SK-N-SH (cell line): ENCODE data around the gene IL7R. TPM values are rescaled to one million over a fixed set of nuclear protein-coding genes. Genes with fewer than 3 reads are reported as not detected.

Experiments
- CTCF ChIA-PET: fragments of 300-600, 350-600 bp; formaldehyde crosslinking; extraction: SDS; loops from one replicate; lab custom pipeline; 2021; lab: Yijun Ruan, JAX
- POLR2A ChIA-PET: fragments of 350-600 bp; sonication (Branson Sonifier 250); formaldehyde crosslinking; extraction: SDS; loops from one replicate; lab custom pipeline; 2020; ENCODE audit warnings: antibody characterized with exemption, inconsistent platforms; lab: Yijun Ruan, JAX
- DNase-seq: peaks from one replicate; pipeline ENCODE4 v3.0.0; 2012
- H2AFZ ChIP-seq: fragments of 200-600 bp; sonication (generic); 2 replicates; pipeline ENCODE4 v1.8.1; 2016; ENCODE audit warnings: antibody characterized with exemption, mild to moderate bottlenecking, low read depth
- H3F3A ChIP-seq: fragments of 200-600 bp; sonication (generic); replicated peaks from 2 replicates; pipeline ENCODE3; 2016; ENCODE audit warnings: antibody characterized with exemption, mild to moderate bottlenecking; ENCODE audit not compliant: insufficient read depth
- H3K27ac ChIP-seq, 2 experiments: fragments of 200-500 bp in 1 of 2; fragments of 200-600 bp in 1 of 2; sonication (Bioruptor generic) in 1 of 2; sonication (generic), shearing (Covaris generic) in 1 of 2; 2 replicates each; pipeline versions ENCODE4 v1.5.1 to v1.6.1; 2014 to 2016; ENCODE audit warnings: low read depth in 2 of 2, inconsistent platforms in 1 of 2, low read length in 1 of 2, mild to moderate bottlenecking in 1 of 2, mixed read lengths in 1 of 2
- H3K27me3 ChIP-seq: fragments of 200-600 bp; sonication (generic), shearing (Covaris generic); 2 replicates; pipeline ENCODE4 v1.6.1; 2016; ENCODE audit warnings: mixed run types; ENCODE audit not compliant: insufficient read depth
- H3K36me3 ChIP-seq, 2 experiments: fragments of 200-500 bp in 1 of 2; fragments of 200-600 bp in 1 of 2; sonication (Bioruptor generic) in 1 of 2; sonication (generic) in 1 of 2; replicated peaks in 1 of 2; 2 replicates each; pipeline versions ENCODE3 to v1.5.1; 2014 to 2016; ENCODE audit warnings: low read length in 1 of 2, mild to moderate bottlenecking in 1 of 2; ENCODE audit not compliant: insufficient read depth in 2 of 2, control insufficient read depth in 1 of 2
- H3K4me1 ChIP-seq, 2 experiments: fragments of 200-500 bp in 1 of 2; fragments of 200-600 bp in 1 of 2; sonication (Bioruptor generic) in 1 of 2; sonication (generic), shearing (Covaris generic) in 1 of 2; 2 replicates each; pipeline versions ENCODE4 v1.5.1 to v1.6.1; 2014 to 2016; ENCODE audit warnings: low read depth in 1 of 2, low read length in 1 of 2, mixed run types in 1 of 2; ENCODE audit not compliant: insufficient read depth in 2 of 2, control insufficient read depth in 1 of 2
- H3K4me2 ChIP-seq: fragments of 200-600 bp; sonication (generic), shearing (Covaris generic); 2 replicates; pipeline ENCODE4 v1.6.1; 2017; ENCODE audit warnings: mixed run types
- H3K4me3 ChIP-seq, 2 experiments: fragments of 200-500 bp in 1 of 2; fragments of 200-600 bp in 1 of 2; sonication (Bioruptor generic) in 1 of 2; sonication (generic), shearing (Covaris generic) in 1 of 2; 2 replicates each; pipeline versions ENCODE4 v1.5.1 to v1.8.1; 2014 to 2016; ENCODE audit warnings: low read depth in 2 of 2, inconsistent platforms in 1 of 2, low read length in 1 of 2, mild to moderate bottlenecking in 1 of 2, mixed read lengths in 1 of 2, moderate library complexity in 1 of 2
- H3K79me2 ChIP-seq: fragments of 200-600 bp; sonication (generic); 2 replicates; pipeline ENCODE4 v1.8.1; 2017; ENCODE audit warnings: mild to moderate bottlenecking; ENCODE audit not compliant: insufficient read depth
- H3K9ac ChIP-seq: fragments of 200-600 bp; sonication (generic); 2 replicates; pipeline ENCODE4 v1.6.1; 2017; ENCODE audit warnings: mixed run types
- H3K9me2 ChIP-seq: fragments of 200-600 bp; sonication (generic); 2 replicates; pipeline ENCODE4 v1.6.1; 2017; ENCODE audit warnings: mixed run types
- H3K9me3 ChIP-seq: fragments of 200-600 bp; sonication (generic); 2 replicates; pipeline ENCODE4 v1.6.1; 2017; ENCODE audit warnings: mixed run types, mild to moderate bottlenecking, moderate library complexity
- H4K20me1 ChIP-seq: fragments of 200-600 bp; sonication (generic); 2 replicates; pipeline ENCODE4 v1.6.1; 2017; ENCODE audit warnings: mild to moderate bottlenecking, mixed run types; ENCODE audit not compliant: insufficient read depth
- CHD2 ChIP-seq: fragments of 150-350 bp; IDR thresholded peaks from 2 replicates; pipeline ENCODE4 v1.6.1; 2018; ENCODE audit warnings: low read length; ENCODE audit not compliant: partially characterized antibody
- ELF1 ChIP-seq: IDR thresholded peaks from 2 replicates; pipeline ENCODE4 v1.4.0; 2012
- EP300 ChIP-seq, 2 experiments: IDR thresholded peaks; 2 replicates each; pipeline versions ENCODE4 v1.4.0 to v1.6.1; 2012; ENCODE audit warnings: borderline replicate concordance in 1 of 2, low read depth in 1 of 2, low read length in 1 of 2
- EZH2phosphoT487 ChIP-seq: fragments of 200-600 bp; sonication (generic); IDR thresholded peaks from 2 replicates; pipeline ENCODE4 v1.6.1; 2017; ENCODE audit warnings: low read depth, mixed run types, mild to moderate bottlenecking, antibody characterized with exemption, moderate library complexity, borderline replicate concordance
- FOXM1 ChIP-seq: IDR thresholded peaks from 2 replicates; pipeline ENCODE4 v1.4.0; 2012; ENCODE audit warnings: low read depth, mild to moderate bottlenecking
- IRF3 ChIP-seq: fragments of 150-350 bp; IDR thresholded peaks from 2 replicates; pipeline ENCODE4 v1.6.1; 2016; ENCODE audit warnings: mild to moderate bottlenecking, low read depth, low read length
- MEF2A ChIP-seq: IDR thresholded peaks from 2 replicates; pipeline ENCODE4 v1.4.0; 2012; ENCODE audit warnings: low read depth, borderline replicate concordance
- MXI1 ChIP-seq: IDR thresholded peaks from 2 replicates; pipeline ENCODE4 v1.6.1; 2012; ENCODE audit warnings: mild to moderate bottlenecking, low read depth, low read length, improper control_type of control experiment
- NRF1 ChIP-seq: IDR thresholded peaks from 2 replicates; pipeline ENCODE4 v1.6.1; 2012; ENCODE audit warnings: low read depth, mild to moderate bottlenecking, low read length
- POLR2AphosphoS5 ChIP-seq: IDR thresholded peaks from 2 replicates; pipeline ENCODE4 v1.6.1; 2012; ENCODE audit warnings: low read depth, low read length
- RXRA ChIP-seq: IDR thresholded peaks from 2 replicates; pipeline ENCODE4 v1.4.0; 2012; ENCODE audit warnings: low read depth, mild to moderate bottlenecking, borderline replicate concordance
- SMC3 ChIP-seq: IDR thresholded peaks from 2 replicates; pipeline ENCODE4 v1.6.1; 2012; ENCODE audit warnings: low read depth, low read length, improper control_type of control experiment
- TAF1 ChIP-seq: IDR thresholded peaks from 2 replicates; pipeline ENCODE4 v1.6.1; 2012; ENCODE audit warnings: low read depth, mild to moderate bottlenecking, low read length, moderate library complexity, borderline replicate concordance
- TCF12 ChIP-seq: IDR thresholded peaks from 2 replicates; pipeline ENCODE4 v1.4.0; 2012
- TEAD4 ChIP-seq: IDR thresholded peaks from 2 replicates; pipeline ENCODE4 v1.4.0; 2012; ENCODE audit warnings: mild to moderate bottlenecking, borderline replicate concordance; ENCODE audit not compliant: insufficient read depth
- YY1 ChIP-seq: IDR thresholded peaks from 2 replicates; pipeline ENCODE4 v1.4.0; 2012; ENCODE audit warnings: low read depth, mild to moderate bottlenecking
- ZBTB33 ChIP-seq: IDR thresholded peaks from 2 replicates; pipeline ENCODE4 v1.4.0; 2012; ENCODE audit warnings: low read depth, borderline replicate concordance
- WGBS: methylation state at CpG from one replicate; pipeline ENCODE4 v1.1.6; 2017; ENCODE audit warnings: low lambda C conversion rate; 5-methylcytosine and 5-hydroxymethylcytosine counted together
- polyA plus RNA-seq, 3 experiments: library from polyadenylated mRNA; depleted of rRNA; stranded (reverse); fragments of >200 nt; gene quantifications; 2 replicates each; pipeline ENCODE4 v1.2.3, GENCODE V29; 2012
- TF ChIP-seq, protein P1 (sequence below): fragments of 150-350 bp; IDR thresholded peaks from 2 replicates; pipeline ENCODE4 v1.6.1; 2017; ENCODE audit warnings: antibody characterized with exemption, low read length, low read depth, borderline replicate concordance
- TF ChIP-seq, protein P2 (sequence below): IDR thresholded peaks from 2 replicates; pipeline ENCODE4 v1.4.0; 2012; ENCODE audit warnings: low read depth, borderline replicate concordance

Gene IL7R
- polyA plus RNA-seq, 1 of the 3 experiments (the other 2 are of a cell fraction), result 3.0 TPM

GRCh38 chr5:35853631-35854030 is 3.1 kb upstream of the IL7R start:
- POLR2A ChIA-PET, result no interaction called here
- H3K9me3 ChIP-seq, result no peaks in the 10 kb centered on the region

More at GRCh38 chr5:35853631-35854030, 3.1 kb upstream of the IL7R start:
- no peak overlapping the region for H3K4me3 ChIP-seq
- TF ChIP-seq, protein P1, sequence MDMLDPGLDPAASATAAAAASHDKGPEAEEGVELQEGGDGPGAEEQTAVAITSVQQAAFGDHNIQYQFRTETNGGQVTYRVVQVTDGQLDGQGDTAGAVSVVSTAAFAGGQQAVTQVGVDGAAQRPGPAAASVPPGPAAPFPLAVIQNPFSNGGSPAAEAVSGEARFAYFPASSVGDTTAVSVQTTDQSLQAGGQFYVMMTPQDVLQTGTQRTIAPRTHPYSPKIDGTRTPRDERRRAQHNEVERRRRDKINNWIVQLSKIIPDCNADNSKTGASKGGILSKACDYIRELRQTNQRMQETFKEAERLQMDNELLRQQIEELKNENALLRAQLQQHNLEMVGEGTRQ, result no peak
- TF ChIP-seq YY1 (no peak), EP300 (IDR thresholded peaks at IDR 0.05; ENCODE audit: borderline replicate concordance in 1 of 2, low read depth in 1 of 2, low read length in 1 of 2) (no peak), MXI1 (no peak), FOXM1 (no peak), IRF3 (no peak), CHD2 (no peak), EZH2phosphoT487 (no peak), TEAD4 (no peak), NRF1 (no peak), ZBTB33 (no peak), MEF2A (no peak), ELF1 (no peak), TCF12 (no peak), SMC3 (no peak), RXRA (no peak), POLR2AphosphoS5 (no peak), TAF1 (no peak)
- TF ChIP-seq, protein P2, sequence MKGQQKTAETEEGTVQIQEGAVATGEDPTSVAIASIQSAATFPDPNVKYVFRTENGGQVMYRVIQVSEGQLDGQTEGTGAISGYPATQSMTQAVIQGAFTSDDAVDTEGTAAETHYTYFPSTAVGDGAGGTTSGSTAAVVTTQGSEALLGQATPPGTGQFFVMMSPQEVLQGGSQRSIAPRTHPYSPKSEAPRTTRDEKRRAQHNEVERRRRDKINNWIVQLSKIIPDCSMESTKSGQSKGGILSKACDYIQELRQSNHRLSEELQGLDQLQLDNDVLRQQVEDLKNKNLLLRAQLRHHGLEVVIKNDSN, result no peak
- no peaks in the 10 kb centered on the region for H3K27me3 ChIP-seq
- H3K9me2 ChIP-seq, result no peaks in the 10 kb centered on the region
- no peak overlapping the region for H3K4me2 ChIP-seq
- H3K4me1 ChIP-seq, result peaks cover 0 to 33% of the 10 kb centered on the region in 2 experiments; a peak in 2 of 4 replicates
- H4K20me1 ChIP-seq, result no peaks in the 10 kb centered on the region
- no peak for DNase-seq
- H3K36me3 ChIP-seq, result no peaks in the 10 kb centered on the region
- CTCF ChIA-PET, result no interaction called here
- H3F3A ChIP-seq, result peaks cover 19% of the 10 kb centered on the region
- no peak overlapping the region for H2AFZ ChIP-seq
- H3K9ac ChIP-seq, result no peak overlapping the region
- peaks cover 1% of the 10 kb centered on the region; the same call in 1 of the 2 replicates for H3K79me2 ChIP-seq
- peak overlapping the region in 1 of 2 experiments; percentile 60; a peak in 1 of 4 replicates for H3K27ac ChIP-seq
- 93% methylated on average over 3 of the region's 3 CpGs for WGBS
